ENCODE data around the gene PADI1. TPM values are rescaled to one million over a fixed set of nuclear protein-coding genes. Genes with fewer than 3 reads are reported as not detected.

The PADI1 gene
- total and polyA plus RNA-seq, 2 of the 8 experiments (the other 6 are each of a cell fraction or from before 2014, with no cell fraction given) = 0.20 to 0.30 TPM

DNA sequence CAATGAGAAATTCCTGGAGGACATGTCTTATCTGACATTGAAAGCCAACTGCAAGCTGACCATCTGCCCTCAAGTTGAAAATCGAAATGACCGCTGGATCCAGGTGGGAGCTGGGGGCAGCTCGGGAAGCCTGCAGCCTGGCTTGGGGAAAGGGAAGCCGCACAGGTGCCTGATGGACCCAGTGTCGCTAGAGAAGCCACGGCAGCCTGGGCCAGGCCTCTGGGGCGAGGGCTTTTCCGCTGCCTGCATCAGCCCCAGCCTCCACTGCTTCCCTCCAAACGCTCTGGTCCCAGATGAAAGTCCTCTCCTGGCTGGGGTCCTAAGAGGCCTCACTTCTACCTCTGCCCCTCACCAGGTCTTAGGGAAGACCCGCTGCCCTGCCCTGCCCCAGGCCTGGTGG, 25.2 kb downstream of the PADI1 start:
- Histone ChIP-seq H3K27me3 (replicated peaks in 1 of 4; ENCODE audit: control insufficient read depth in 3 of 4, extremely low read depth in 1 of 4, insufficient read depth in 3 of 4, low read length in 3 of 4) (no peaks in the 10 kb centered on the region; a peak in 1 of 7 replicates), H2BK120ac (replicated peaks; ENCODE audit: low read depth, low read length) (no peak overlapping the region), H3K27ac (ENCODE audit: low read depth, low read length) (no peak overlapping the region), H3K4me1 (replicated peaks in 1 of 4; ENCODE audit: control insufficient read depth in 3 of 4, insufficient read depth in 4 of 4, low read length in 3 of 4) (no peaks in the 10 kb centered on the region), H2BK5ac (ENCODE audit: low read depth, low read length) (0 out of 2 replicates have a peak overlapping the region, but pooled peaks have one; percentile 44), H2BK15ac (ENCODE audit: low read length) (no peak overlapping the region), H4K91ac (replicated peaks; ENCODE audit: insufficient read length, low read length) (no peak overlapping the region), H4K8ac (ENCODE audit: extremely low read depth, insufficient read depth, low read length) (peak overlapping the region; percentile 31; the same call in 1 of the 2 replicates), H3K14ac (ENCODE audit: insufficient read length) (no peak overlapping the region), H3K9ac (replicated peaks in 1 of 4; ENCODE audit: extremely low read depth in 1 of 4, low read depth in 3 of 4, low read length in 3 of 4) (no peak overlapping the region), H3K4me3 (ENCODE audit: extremely low read depth in 1 of 4, insufficient read depth in 2 of 4, low read depth in 3 of 4, low read length in 4 of 4) (no peak overlapping the region), H4K20me1 (replicated peaks in 1 of 2; ENCODE audit: control insufficient read depth in 1 of 2, insufficient read depth in 2 of 2, low read length in 2 of 2) (no peaks in the 10 kb centered on the region), H3K79me2 (ENCODE audit: control insufficient read depth in 1 of 2, insufficient read depth in 2 of 2, low read length in 2 of 2) (no peaks in the 10 kb centered on the region), H2AFZ (ENCODE audit: low read length) (no peak overlapping the region), H4K5ac (ENCODE audit: insufficient read length, low read depth, low read length) (no peak overlapping the region), H3K18ac (ENCODE audit: extremely low read depth, low read length) (no peak overlapping the region), H2AK5ac (ENCODE audit: low read depth, low read length) (no peak overlapping the region), H3K9me3 (ENCODE audit: insufficient read depth in 2 of 2, low read depth in 1 of 2, low read length in 1 of 2) (no peaks in the 10 kb centered on the region), H3K4me2 (ENCODE audit: insufficient read depth in 1 of 2, low read depth in 2 of 2, low read length in 2 of 2) (no peak overlapping the region), H3K23ac (ENCODE audit: insufficient read length) (no peak overlapping the region), H3K4ac (replicated peaks; ENCODE audit: insufficient read length, low read depth, low read length) (no peak overlapping the region), H2BK20ac (ENCODE audit: low read length) (no peak overlapping the region), H3K56ac (replicated peaks; ENCODE audit: insufficient read length, low read depth, low read length) (no peak overlapping the region), H3K23me2 (ENCODE audit: low read depth, low read length) (no peaks in the 10 kb centered on the region), H2BK12ac (ENCODE audit: low read depth, low read length) (no peak overlapping the region), H3K79me1 (ENCODE audit: low read depth, low read length) (no peaks in the 10 kb centered on the region), H3K36me3 (ENCODE audit: control insufficient read depth in 2 of 4, insufficient read depth in 4 of 4, low read length in 3 of 4) (no peaks in the 10 kb centered on the region)
- FAIRE-seq (no peak), DNase-seq (ENCODE audit: low read depth in 1 of 2, low spot score in 2 of 2) (no peak)
- ChIA-PET POLR2A (ENCODE audit: partially characterized antibody) (no interaction called here), CTCF (ENCODE audit: partially characterized antibody) (interaction anchor here (1.2 to 11.9 kb wide), 4 partner anchors 9 to 103 kb away, joined by 3 to 339 read pairs (median 6); partner anchors contain the start of genes PADI2 and PADI3)
- WGBS, 2 experiments (ENCODE audit: extremely low coverage in 1 of 2, insufficient coverage in 1 of 2, insufficient read length in 1 of 2, insufficient replicate concordance in 2 of 2, low coverage in 1 of 2, low lambda C conversion rate in 2 of 2, missing lambda C conversion rate in 1 of 2) = 87% methylated on average over 10 of the region's 10 CpGs; no CpG with 5 or more reads in 1 of the 2 experiments
- TF ChIP-seq, protein P1, sequence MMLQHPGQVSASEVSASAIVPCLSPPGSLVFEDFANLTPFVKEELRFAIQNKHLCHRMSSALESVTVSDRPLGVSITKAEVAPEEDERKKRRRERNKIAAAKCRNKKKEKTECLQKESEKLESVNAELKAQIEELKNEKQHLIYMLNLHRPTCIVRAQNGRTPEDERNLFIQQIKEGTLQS (IDR thresholded peaks at IDR 0.05; ENCODE audit: insufficient read depth, low read depth, low read length) = no peak
- TF ChIP-seq, protein P2, sequence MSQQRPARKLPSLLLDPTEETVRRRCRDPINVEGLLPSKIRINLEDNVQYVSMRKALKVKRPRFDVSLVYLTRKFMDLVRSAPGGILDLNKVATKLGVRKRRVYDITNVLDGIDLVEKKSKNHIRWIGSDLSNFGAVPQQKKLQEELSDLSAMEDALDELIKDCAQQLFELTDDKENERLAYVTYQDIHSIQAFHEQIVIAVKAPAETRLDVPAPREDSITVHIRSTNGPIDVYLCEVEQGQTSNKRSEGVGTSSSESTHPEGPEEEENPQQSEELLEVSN (IDR thresholded peaks at IDR 0.05) = no peak
- TF ChIP-seq SIN3A (conservative IDR thresholded peaks at IDR 0.05 in 1 of 2, IDR thresholded peaks at IDR 0.05 in 1 of 2; ENCODE audit: low read depth in 1 of 2, low read length in 2 of 2) (no peak), NRF1 (IDR thresholded peaks at IDR 0.05; ENCODE audit: low read depth, low read length) (no peak), RBBP5 (IDR thresholded peaks at IDR 0.05; ENCODE audit: borderline replicate concordance, low read depth, low read length) (no peak), GABPA (IDR thresholded peaks at IDR 0.05; ENCODE audit: borderline replicate concordance, insufficient read depth, low read length) (no peak), TCF12 (IDR thresholded peaks at IDR 0.05; ENCODE audit: low read depth, low read length) (no peak), RXRA (IDR thresholded peaks at IDR 0.05; ENCODE audit: insufficient read depth, low read depth, low read length) (no peak), HDAC2 (IDR thresholded peaks at IDR 0.05; ENCODE audit: borderline replicate concordance in 1 of 2, low read depth in 2 of 2, low read length in 2 of 2) (no peak), TBP (IDR thresholded peaks at IDR 0.05; ENCODE audit: low read depth, low read length) (no peak), CTBP2 (IDR thresholded peaks at IDR 0.05; ENCODE audit: borderline replicate concordance, insufficient read depth, insufficient read length, low read length) (no peak), CEBPB (IDR thresholded peaks at IDR 0.05; ENCODE audit: low read depth, low read length) (no peak)
